Brain microvascular endothelial cell (primary cell): ENCODE data around the gene NR1D1.

Source experiments
- DNase-seq: peaks from one replicate; pipeline ENCODE4 v3.0.0-alpha.2; 2020
- H3K27ac ChIP-seq: fragments of 250-450 bp; sonication (Bioruptor Pico); 2 replicates; pipeline ENCODE4 v1.5.1; 2020; ENCODE audit warnings: mild to moderate bottlenecking, moderate library complexity
- H3K27me3 ChIP-seq: fragments of 250-450 bp; sonication (Bioruptor Pico); replicated peaks from 2 replicates; pipeline ENCODE4 v1.5.1; 2020; ENCODE audit warnings: mild to moderate bottlenecking
- H3K36me3 ChIP-seq: fragments of 250-450 bp; sonication (Bioruptor Pico); replicated peaks from 2 replicates; pipeline ENCODE4 v1.5.1; 2020; ENCODE audit warnings: mild to moderate bottlenecking
- H3K4me3 ChIP-seq: 2 replicates; pipeline ENCODE4 v1.5.1; 2011; ENCODE audit warnings: low read depth, mild to moderate bottlenecking, control low read depth, low read length, moderate library complexity
- CTCF ChIP-seq: IDR thresholded peaks from 2 replicates; pipeline ENCODE4 v1.5.1; 2011; ENCODE audit warnings: low read depth, mild to moderate bottlenecking, moderate library complexity, low read length, control low read depth, inconsistent platforms; ENCODE audit errors: missing control alignments
- in situ Hi-C: cut with HindIII; loops from 2 replicates; pipeline ENCODE4 v1.10.0; 2017; ENCODE audit warnings: low sequenced_read_pairs, low pct_ligation_motif_present

NR1D1 gene

GRCh38 chr17:40064971-40065768 is 35.2 kb downstream of the NR1D1 start:
- no peaks in the 10 kb centered on the region for H3K36me3 ChIP-seq
- peak overlapping the region; percentile 26 for H3K4me3 ChIP-seq
- in situ Hi-C loops: no loop called here
- DNase-seq: peak; percentile 33
- no peak for TF ChIP-seq CTCF
- no peaks in the 10 kb centered on the region for H3K27me3 ChIP-seq
- no peak overlapping the region for H3K27ac ChIP-seq

GRCh38 chr17:40063901-40064531 is 36.4 kb downstream of the NR1D1 start:
- no peak for DNase-seq
- no peak overlapping the region for H3K27ac ChIP-seq

GRCh38 chr17:40063187-40063771 is 37.1 kb downstream of the NR1D1 start:
- H3K27ac ChIP-seq: no peak overlapping the region

More at GRCh38 chr17:40063901-40064531, 36.4 kb downstream of the NR1D1 start:
- in situ Hi-C loops: no loop called here
- Histone ChIP-seq H3K4me3 (peak overlapping the region; percentile 87), H3K27me3 (no peaks in the 10 kb centered on the region), H3K36me3 (no peaks in the 10 kb centered on the region)
- no peak for TF ChIP-seq CTCF

GRCh38 chr17:40062329-40063186 is 37.8 kb downstream of the NR1D1 start, which contains the start of gene THRA:
Gene THRA, plus strand, starts transcription at chr17:40062965. Its CDS starts 11,524 bp downstream, at chr17:40074489.
- no peak for DNase-seq
- no peak within 1 kb of the TSS for H3K27ac ChIP-seq
- no peaks in the 10 kb centered on the region for H3K27me3 ChIP-seq
- in situ Hi-C loops: no loop called here
- no peak for TF ChIP-seq CTCF
- no peaks in the 10 kb centered on the region for H3K36me3 ChIP-seq
- H3K4me3 ChIP-seq: peak within 1 kb of the TSS; percentile 87

More at GRCh38 chr17:40063187-40063771, 37.1 kb downstream of the NR1D1 start:
- no peaks in the 10 kb centered on the region for H3K27me3 ChIP-seq
- no peak for DNase-seq
- peak; percentile 1 for TF ChIP-seq CTCF
- no peaks in the 10 kb centered on the region for H3K36me3 ChIP-seq
- peak overlapping the region; percentile 87 for H3K4me3 ChIP-seq
- in situ Hi-C loops: no loop called here

- H3K4me3 ChIP-seq: no peak overlapping the region
Measured at GRCh38 chr17:40061609-40062038, 38.8 kb downstream of the NR1D1 start.

More at GRCh38 chr17:40061609-40062038, 38.8 kb downstream of the NR1D1 start:
- no peak overlapping the region for H3K27ac ChIP-seq
- H3K27me3 ChIP-seq: no peaks in the 10 kb centered on the region
- no peak for TF ChIP-seq CTCF
- in situ Hi-C loops: no loop called here
- H3K36me3 ChIP-seq: no peaks in the 10 kb centered on the region
- no peak for DNase-seq
